HUES48 (cell line): ENCODE data around the gene AK8.

ENCODE experiments used
- H3K27ac ChIP-seq: one replicate; pipeline ENCODE4 v1.7.0; 2013; ENCODE audit warnings: low read depth, low read length, inconsistent platforms
- H3K27me3 ChIP-seq: 2 replicates; pipeline ENCODE4 v1.6.1; 2013; ENCODE audit warnings: mild to moderate bottlenecking, low read length; ENCODE audit not compliant: control insufficient read depth, insufficient read depth
- H3K36me3 ChIP-seq: 2 replicates; pipeline ENCODE4 v1.6.1; 2013; ENCODE audit warnings: low read length; ENCODE audit not compliant: control insufficient read depth, insufficient read depth
- H3K4me1 ChIP-seq: 2 replicates; pipeline ENCODE4 v1.6.1; 2013; ENCODE audit warnings: mild to moderate bottlenecking, low read length; ENCODE audit not compliant: control insufficient read depth, insufficient read depth
- H3K4me3 ChIP-seq: 2 replicates; pipeline ENCODE4 v1.5.1; 2013; ENCODE audit warnings: mild to moderate bottlenecking, low read depth, low read length
- H3K9ac ChIP-seq: 2 replicates; pipeline ENCODE4 v1.6.1; 2013; ENCODE audit warnings: mild to moderate bottlenecking, low read depth, low read length, moderate library complexity
- H3K9me3 ChIP-seq: 2 replicates; pipeline ENCODE4 v1.6.1; 2013; ENCODE audit warnings: low read length; ENCODE audit not compliant: control insufficient read depth, insufficient read depth

The AK8 gene

DNA sequence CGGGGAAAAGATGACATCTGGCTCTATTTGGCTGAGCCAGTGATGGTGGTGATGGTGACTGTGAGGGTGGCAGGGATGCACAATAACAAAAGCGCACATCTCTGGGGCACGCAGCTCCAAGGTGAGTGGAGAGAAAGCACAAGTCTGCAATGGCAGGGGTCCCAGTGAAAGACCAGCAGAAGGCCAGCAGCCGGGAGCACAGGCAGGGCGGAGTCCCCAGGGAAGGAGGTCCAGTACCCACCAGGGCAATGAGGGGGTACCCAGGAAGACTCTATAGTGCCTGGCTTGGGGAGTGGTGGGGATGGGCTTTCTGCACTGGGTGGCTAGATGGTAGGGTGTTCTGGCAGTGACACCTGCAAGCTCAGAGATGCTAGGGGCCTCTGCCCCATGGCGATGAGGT is 69.4 kb downstream of the AK8 start:
- Histone ChIP-seq H3K9me3 (no peaks in the 10 kb centered on the region), H3K36me3 (no peaks in the 10 kb centered on the region), H3K27ac (no peak overlapping the region)

DNA sequence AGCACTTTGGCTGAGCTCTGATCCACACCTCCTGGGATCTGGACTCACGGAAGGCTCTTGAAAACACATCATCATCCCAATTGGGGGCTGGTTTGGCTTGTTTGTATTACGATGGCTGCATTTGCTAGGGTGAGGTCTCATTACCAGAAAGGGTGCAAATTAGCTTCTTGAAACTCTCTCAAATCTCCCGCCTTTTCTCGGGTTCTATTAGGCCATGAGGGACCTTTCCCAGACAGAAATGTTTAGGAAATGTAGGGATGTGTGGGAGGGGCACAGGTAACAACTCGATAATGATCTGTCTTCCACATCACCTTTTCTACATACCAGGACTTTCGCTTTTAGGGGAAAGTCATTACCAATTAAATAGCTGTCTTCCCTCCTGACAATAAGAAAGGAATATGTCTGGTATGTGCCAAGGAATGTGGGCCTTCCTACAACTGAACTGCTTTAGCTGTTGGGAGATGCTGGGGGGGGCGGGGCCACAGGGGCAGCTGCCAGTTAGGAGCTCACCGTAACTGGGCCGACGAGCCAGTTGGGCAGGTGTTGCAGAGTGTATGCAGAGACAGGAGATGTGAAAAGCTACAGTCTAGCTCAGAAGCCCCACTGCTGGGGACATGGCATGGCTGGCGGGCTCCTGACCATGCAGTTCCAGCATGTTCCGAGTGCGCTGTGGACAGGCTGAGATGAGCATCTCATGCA is 71.2 kb downstream of the AK8 start:
- Histone ChIP-seq H3K9me3 (no peaks in the 10 kb centered on the region), H3K27me3 (no peaks in the 10 kb centered on the region; the same call in 1 of the 2 replicates), H3K36me3 (no peaks in the 10 kb centered on the region), H3K4me3 (peak overlapping the region; percentile 8; the same call in 1 of the 2 replicates), H3K27ac (no peak overlapping the region), H3K9ac (no peak overlapping the region), H3K4me1 (peaks cover 22% of the 10 kb centered on the region)

More for the DNA sequence above, 69.4 kb downstream of the AK8 start:
- Histone ChIP-seq H3K4me1 (peaks cover 22% of the 10 kb centered on the region), H3K9ac (no peak overlapping the region), H3K4me3 (no peak overlapping the region), H3K27me3 (no peaks in the 10 kb centered on the region; the same call in 1 of the 2 replicates)

GRCh38 chr9:132806306-132806705 is 71.8 kb downstream of the AK8 start:
- Histone ChIP-seq H3K9ac (no peak overlapping the region), H3K27me3 (no peaks in the 10 kb centered on the region; the same call in 1 of the 2 replicates), H3K4me3 (no peak overlapping the region), H3K9me3 (no peaks in the 10 kb centered on the region), H3K4me1 (peaks cover 22% of the 10 kb centered on the region), H3K36me3 (no peaks in the 10 kb centered on the region), H3K27ac (no peak overlapping the region)

GRCh38 chr9:132804576-132805295 is 73.3 kb downstream of the AK8 start:
- Histone ChIP-seq H3K4me3 (no peak overlapping the region), H3K27ac (no peak overlapping the region), H3K9ac (no peak overlapping the region), H3K4me1 (peaks cover 22% of the 10 kb centered on the region), H3K27me3 (peaks cover under 1% of the 10 kb centered on the region; the same call in 1 of the 2 replicates), H3K36me3 (no peaks in the 10 kb centered on the region), H3K9me3 (no peaks in the 10 kb centered on the region)

- Histone ChIP-seq H3K4me1 (peaks cover 15% of the 10 kb centered on the region), H3K27ac (no peak overlapping the region), H3K9ac (no peak overlapping the region), H3K27me3 (peaks cover 24% of the 10 kb centered on the region), H3K9me3 (no peaks in the 10 kb centered on the region), H3K4me3 (no peak overlapping the region), H3K36me3 (no peaks in the 10 kb centered on the region)
Observed at GRCh38 chr9:132802121-132802795, 75.8 kb downstream of the AK8 start.

DNA sequence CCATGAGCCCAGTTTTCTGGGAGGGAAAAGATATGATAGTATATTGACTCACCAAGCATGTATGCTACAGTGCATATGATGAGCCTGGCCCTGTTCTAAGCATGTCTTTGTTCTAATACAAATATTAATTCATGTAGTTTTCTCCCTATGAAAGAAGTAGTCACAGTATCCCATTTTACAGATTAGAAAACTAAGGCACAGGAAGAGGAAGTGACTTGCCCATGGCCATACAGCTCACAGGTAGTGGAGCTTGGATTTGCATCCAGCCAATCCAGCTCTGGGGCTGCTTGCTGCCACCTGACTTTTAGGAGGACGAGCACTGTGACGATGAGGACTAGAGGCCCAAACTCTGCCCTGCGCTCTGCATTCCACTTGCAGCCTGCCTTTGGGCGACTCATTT is 76.4 kb downstream of the AK8 start:
- H3K9ac ChIP-seq = no peak overlapping the region
- H3K4me3 ChIP-seq = no peak overlapping the region
- peaks cover 30% of the 10 kb centered on the region for H3K27me3 ChIP-seq
- no peak overlapping the region for H3K27ac ChIP-seq
- peaks cover 11% of the 10 kb centered on the region; the same call in 1 of the 2 replicates for H3K4me1 ChIP-seq
- no peaks in the 10 kb centered on the region for H3K9me3 ChIP-seq
- H3K36me3 ChIP-seq = no peaks in the 10 kb centered on the region

GRCh38 chr9:132800038-132800648 is 77.9 kb downstream of the AK8 start:
- Histone ChIP-seq H3K27ac (no peak overlapping the region), H3K4me1 (no peaks in the 10 kb centered on the region)

DNA sequence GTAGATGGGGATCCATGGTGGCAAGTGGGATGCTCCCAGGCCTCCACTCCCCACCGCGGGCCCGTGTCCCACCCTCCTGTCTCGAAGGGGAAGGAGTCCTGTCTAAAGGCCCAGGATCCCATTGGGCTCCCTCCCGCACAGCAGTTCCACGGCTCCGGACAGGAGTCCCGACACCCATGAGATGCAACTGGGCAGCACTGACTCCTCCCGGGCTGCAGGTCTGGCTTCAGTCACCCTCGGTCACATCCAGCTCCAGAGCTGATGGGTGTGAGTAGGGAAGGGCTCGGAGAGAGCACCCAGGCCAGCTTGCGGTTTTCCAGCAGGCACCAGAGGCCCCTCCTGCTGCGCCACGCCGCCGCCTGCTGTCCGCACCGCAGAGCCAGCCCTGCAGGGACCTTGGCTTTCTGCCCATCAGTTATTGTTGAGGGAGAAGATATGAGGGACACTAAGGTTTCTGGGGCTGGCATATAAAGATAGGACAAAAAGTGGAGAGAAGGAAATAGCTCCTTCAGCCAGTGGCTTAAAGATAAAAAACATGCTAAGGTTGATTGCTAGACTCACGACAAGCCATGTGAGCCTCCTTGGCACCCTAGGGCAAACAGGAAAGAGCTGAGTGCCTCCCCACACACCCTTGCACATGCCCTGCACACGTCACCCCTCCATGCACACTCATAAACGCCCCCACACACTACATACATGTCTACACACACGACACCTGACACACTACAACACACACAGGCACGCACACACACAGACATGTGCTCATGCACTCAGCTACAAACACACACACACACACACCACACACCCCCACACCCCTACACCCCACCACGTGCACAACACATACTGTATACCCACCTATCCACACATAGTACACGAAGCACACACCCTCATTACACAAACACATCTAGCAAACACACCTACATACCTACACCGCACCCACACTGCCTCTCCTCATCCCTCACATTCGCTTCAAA is 79.0 kb downstream of the AK8 start:
- Histone ChIP-seq H3K27ac (no peak overlapping the region), H3K9me3 (no peaks in the 10 kb centered on the region), H3K4me3 (no peak overlapping the region), H3K4me1 (no peaks in the 10 kb centered on the region), H3K36me3 (no peaks in the 10 kb centered on the region), H3K27me3 (peaks cover 56% of the 10 kb centered on the region), H3K9ac (no peak overlapping the region)

More at GRCh38 chr9:132800038-132800648, 77.9 kb downstream of the AK8 start:
- no peaks in the 10 kb centered on the region for H3K9me3 ChIP-seq
- H3K36me3 ChIP-seq = no peaks in the 10 kb centered on the region
- H3K4me3 ChIP-seq = no peak overlapping the region
- H3K9ac ChIP-seq = no peak overlapping the region
- H3K27me3 ChIP-seq = peaks cover 45% of the 10 kb centered on the region

GRCh38 chr9:132797861-132798659 is 80.0 kb downstream of the AK8 start:
- Histone ChIP-seq H3K27ac (no peak overlapping the region), H3K36me3 (no peaks in the 10 kb centered on the region), H3K4me3 (no peak overlapping the region), H3K4me1 (no peaks in the 10 kb centered on the region), H3K9ac (no peak overlapping the region), H3K9me3 (no peaks in the 10 kb centered on the region), H3K27me3 (peaks cover 66% of the 10 kb centered on the region)
